Measurements from ENCODE around the gene CTNND2.

DNA sequence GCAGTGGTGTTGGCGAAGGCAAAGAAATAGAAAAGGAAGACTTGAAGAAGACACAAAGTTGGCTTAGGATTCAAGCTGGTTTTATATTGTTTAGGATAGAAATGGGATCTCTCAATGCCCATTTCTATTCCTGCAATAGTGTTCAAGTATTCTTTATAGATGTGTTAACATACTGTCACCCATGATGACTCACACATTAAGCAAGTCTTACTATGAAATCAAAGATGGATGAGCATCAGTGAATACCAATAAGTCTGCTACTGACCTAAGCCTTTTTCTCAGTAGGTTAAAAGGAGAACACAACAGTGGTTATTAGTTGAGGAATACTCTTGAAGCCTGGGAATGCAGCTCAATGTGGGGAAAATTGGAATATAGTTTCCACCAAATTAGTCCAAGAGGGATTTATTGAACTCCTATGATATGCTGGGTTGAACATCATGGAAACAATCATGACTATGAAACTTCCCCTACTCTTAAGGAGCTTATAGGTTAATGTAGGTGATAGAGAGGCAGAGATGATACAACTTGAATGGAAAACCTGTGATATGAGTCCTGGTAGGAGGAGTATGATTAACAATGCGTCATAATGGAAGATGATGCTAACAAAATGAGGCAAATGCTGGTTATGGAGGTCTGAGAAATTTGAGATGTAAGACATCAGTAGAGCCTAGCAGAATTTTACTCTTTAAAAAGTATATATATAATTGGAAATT, 726.1 kb downstream of the CTNND2 start:
- TF ChIP-seq, protein P1, sequence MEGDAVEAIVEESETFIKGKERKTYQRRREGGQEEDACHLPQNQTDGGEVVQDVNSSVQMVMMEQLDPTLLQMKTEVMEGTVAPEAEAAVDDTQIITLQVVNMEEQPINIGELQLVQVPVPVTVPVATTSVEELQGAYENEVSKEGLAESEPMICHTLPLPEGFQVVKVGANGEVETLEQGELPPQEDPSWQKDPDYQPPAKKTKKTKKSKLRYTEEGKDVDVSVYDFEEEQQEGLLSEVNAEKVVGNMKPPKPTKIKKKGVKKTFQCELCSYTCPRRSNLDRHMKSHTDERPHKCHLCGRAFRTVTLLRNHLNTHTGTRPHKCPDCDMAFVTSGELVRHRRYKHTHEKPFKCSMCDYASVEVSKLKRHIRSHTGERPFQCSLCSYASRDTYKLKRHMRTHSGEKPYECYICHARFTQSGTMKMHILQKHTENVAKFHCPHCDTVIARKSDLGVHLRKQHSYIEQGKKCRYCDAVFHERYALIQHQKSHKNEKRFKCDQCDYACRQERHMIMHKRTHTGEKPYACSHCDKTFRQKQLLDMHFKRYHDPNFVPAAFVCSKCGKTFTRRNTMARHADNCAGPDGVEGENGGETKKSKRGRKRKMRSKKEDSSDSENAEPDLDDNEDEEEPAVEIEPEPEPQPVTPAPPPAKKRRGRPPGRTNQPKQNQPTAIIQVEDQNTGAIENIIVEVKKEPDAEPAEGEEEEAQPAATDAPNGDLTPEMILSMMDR (IDR thresholded peaks at IDR 0.05 in 8 of 11, conservative IDR thresholded peaks at IDR 0.05 in 3 of 11), result no peak
- TF ChIP-seq POLR2A (IDR thresholded peaks at IDR 0.05) (no peak), POLR2AphosphoS5 (IDR thresholded peaks at IDR 0.05) (no peak)
